GM10266 (cell line): Measurements from ENCODE around the gene FAM9C.
"Not testable (repeated sequence)": the region's sequence is repeated elsewhere in the genome, so short reads cannot be mapped to it uniquely, and the experiment has no call there.

Source experiments
- DNase-seq: peaks from one replicate; pipeline ENCODE4 v3.0.0; 2012; ENCODE audit errors: extremely low spot score
- CTCF ChIP-seq: IDR thresholded peaks from 2 replicates; pipeline ENCODE4 v1.5.1; 2012; ENCODE audit warnings: mild to moderate bottlenecking, low read depth; ENCODE audit not compliant: control insufficient read depth, insufficient read depth; ENCODE audit errors: missing control alignments

The FAM9C gene

GRCh38 chrX:13029637-13029886, 14.9 kb downstream of the FAM9C start:
- TF ChIP-seq CTCF = no peak
- DNase-seq = no peak

- DNase-seq = no peak
- no peak for TF ChIP-seq CTCF
These were observed 15.4 kb downstream of the FAM9C start for GRCh38 chrX:13028871-13029636.

- DNase-seq = no peak
- TF ChIP-seq CTCF = no peak
These were observed 17.4 kb downstream of the FAM9C start for GRCh38 chrX:13026877-13027652.

- DNase-seq = no peak
- no peak for TF ChIP-seq CTCF
These were observed 19.4 kb downstream of the FAM9C start for GRCh38 chrX:13024986-13025385.

GRCh38 chrX:13023979-13024378, 20.4 kb downstream of the FAM9C start:
- TF ChIP-seq CTCF = no peak

GRCh38 chrX:13023567-13023966, 20.9 kb downstream of the FAM9C start:
- no peak for DNase-seq
- TF ChIP-seq CTCF = no peak

More at GRCh38 chrX:13023979-13024378, 20.4 kb downstream of the FAM9C start:
- no peak for DNase-seq

GRCh38 chrX:13022926-13023325, 21.5 kb downstream of the FAM9C start:
- DNase-seq = no peak
- TF ChIP-seq CTCF = no peak

GRCh38 chrX:13016731-13017130, 27.7 kb downstream of the FAM9C start:
- not testable (repeated sequence) for DNase-seq
